ENCODE measurements around the gene PLRG1.

GRCh38 chr4:154490583-154491340 lies 59.4 kb downstream of the PLRG1 start:
- TF ChIP-seq, protein P1, sequence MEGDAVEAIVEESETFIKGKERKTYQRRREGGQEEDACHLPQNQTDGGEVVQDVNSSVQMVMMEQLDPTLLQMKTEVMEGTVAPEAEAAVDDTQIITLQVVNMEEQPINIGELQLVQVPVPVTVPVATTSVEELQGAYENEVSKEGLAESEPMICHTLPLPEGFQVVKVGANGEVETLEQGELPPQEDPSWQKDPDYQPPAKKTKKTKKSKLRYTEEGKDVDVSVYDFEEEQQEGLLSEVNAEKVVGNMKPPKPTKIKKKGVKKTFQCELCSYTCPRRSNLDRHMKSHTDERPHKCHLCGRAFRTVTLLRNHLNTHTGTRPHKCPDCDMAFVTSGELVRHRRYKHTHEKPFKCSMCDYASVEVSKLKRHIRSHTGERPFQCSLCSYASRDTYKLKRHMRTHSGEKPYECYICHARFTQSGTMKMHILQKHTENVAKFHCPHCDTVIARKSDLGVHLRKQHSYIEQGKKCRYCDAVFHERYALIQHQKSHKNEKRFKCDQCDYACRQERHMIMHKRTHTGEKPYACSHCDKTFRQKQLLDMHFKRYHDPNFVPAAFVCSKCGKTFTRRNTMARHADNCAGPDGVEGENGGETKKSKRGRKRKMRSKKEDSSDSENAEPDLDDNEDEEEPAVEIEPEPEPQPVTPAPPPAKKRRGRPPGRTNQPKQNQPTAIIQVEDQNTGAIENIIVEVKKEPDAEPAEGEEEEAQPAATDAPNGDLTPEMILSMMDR (IDR thresholded peaks at IDR 0.05; ENCODE audit: insufficient read depth, low read depth, low read length), result no peak
- TF ChIP-seq EZH2 (IDR thresholded peaks at IDR 0.05; ENCODE audit: insufficient read depth, low read length), result no peak
